ENCODE data around the gene TAF8.
A peak's percentile ranks its signal among the peaks of the same experiment; 100 is the strongest.

GRCh38 chr6:42086046-42087035, 36.0 kb downstream of the TAF8 start:
- TF ChIP-seq EZH2phosphoT487 (IDR thresholded peaks at IDR 0.05; ENCODE audit: borderline replicate concordance, low read depth) (no peak), MAX (IDR thresholded peaks at IDR 0.05; ENCODE audit: low read depth) (no peak), SIN3A (IDR thresholded peaks at IDR 0.05; ENCODE audit: borderline replicate concordance, low read depth, low read length) (no peak), CTCF (IDR thresholded peaks at IDR 0.05) (peak; percentile 26; the same call in 1 of the 2 replicates), USF2 (IDR thresholded peaks at IDR 0.05; ENCODE audit: borderline replicate concordance, low read depth, low read length) (no peak)

All from SK-N-SH (cell line).